BJ (cell line): ENCODE results near the gene STRADB. TPM values are rescaled to one million over a fixed set of nuclear protein-coding genes. Genes with fewer than 3 reads are reported as not detected.
A peak's percentile ranks its signal among the peaks of the same experiment; 100 is the strongest.

Experiments
- CTCF ChIA-PET: fragments of 350-600 bp; formaldehyde crosslinking; extraction: SDS; loops from one replicate; lab custom pipeline; 2021; ENCODE audit warnings: antibody characterized with exemption, inconsistent platforms; lab: Yijun Ruan, JAX
- POLR2A ChIA-PET: fragments of 300-600 bp; sonication (Branson Sonifier 250); formaldehyde crosslinking; extraction: SDS; loops from one replicate; lab custom pipeline; 2021; ENCODE audit warnings: antibody characterized with exemption; lab: Charles Lee
- DNase-seq: peaks from one replicate; pipeline ENCODE4 v3.0.0-alpha.2; 2011; ENCODE audit warnings: low read depth
- H3K27me3 ChIP-seq: 2 replicates; pipeline ENCODE4 v1.6.0; 2011; ENCODE audit warnings: low read length; ENCODE audit not compliant: control insufficient read depth, insufficient read depth
- H3K36me3 ChIP-seq: 2 replicates; pipeline ENCODE4 v1.5.1; 2011; ENCODE audit warnings: low read length; ENCODE audit not compliant: control insufficient read depth, insufficient read depth
- H3K4me3 ChIP-seq: 2 replicates; pipeline ENCODE4 v1.5.1; 2011; ENCODE audit warnings: low read depth, mild to moderate bottlenecking, control low read depth, low read length
- polyA plus RNA-seq: library from polyadenylated mRNA; depleted of rRNA; stranded (reverse); fragments of >200 nt; gene quantifications from 2 replicates; pipeline ENCODE4 v1.2.3, GENCODE V29; 2011
- TF ChIP-seq, protein P1 (sequence below): IDR thresholded peaks from 2 replicates; pipeline ENCODE4 v1.5.1; 2011; ENCODE audit warnings: low read depth, mild to moderate bottlenecking, control low read depth, inconsistent platforms, low read length, moderate library complexity; ENCODE audit not compliant: insufficient read depth

Gene STRADB
- polyA plus RNA-seq, 1 experiment = 18.2 TPM

DNA sequence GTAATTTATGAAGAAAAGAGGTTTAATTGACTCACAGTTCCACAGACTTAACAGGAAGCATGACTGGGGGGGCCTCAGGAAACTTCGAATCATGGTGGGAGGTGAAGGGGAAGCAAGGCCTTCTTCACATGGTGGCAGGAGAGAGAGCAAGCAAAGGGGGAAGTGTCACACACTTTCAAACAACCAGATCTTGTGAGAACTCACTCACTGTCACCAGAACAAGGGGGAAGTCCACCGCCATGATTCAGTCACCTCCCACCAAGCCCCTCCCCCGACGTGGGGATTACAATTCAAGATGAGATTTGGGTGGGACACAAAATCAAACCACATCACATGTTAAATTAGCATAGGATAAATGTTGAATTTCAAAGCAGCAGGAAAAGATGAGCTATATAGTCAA, 56.2 kb downstream of the STRADB start:
- TF ChIP-seq, protein P1, sequence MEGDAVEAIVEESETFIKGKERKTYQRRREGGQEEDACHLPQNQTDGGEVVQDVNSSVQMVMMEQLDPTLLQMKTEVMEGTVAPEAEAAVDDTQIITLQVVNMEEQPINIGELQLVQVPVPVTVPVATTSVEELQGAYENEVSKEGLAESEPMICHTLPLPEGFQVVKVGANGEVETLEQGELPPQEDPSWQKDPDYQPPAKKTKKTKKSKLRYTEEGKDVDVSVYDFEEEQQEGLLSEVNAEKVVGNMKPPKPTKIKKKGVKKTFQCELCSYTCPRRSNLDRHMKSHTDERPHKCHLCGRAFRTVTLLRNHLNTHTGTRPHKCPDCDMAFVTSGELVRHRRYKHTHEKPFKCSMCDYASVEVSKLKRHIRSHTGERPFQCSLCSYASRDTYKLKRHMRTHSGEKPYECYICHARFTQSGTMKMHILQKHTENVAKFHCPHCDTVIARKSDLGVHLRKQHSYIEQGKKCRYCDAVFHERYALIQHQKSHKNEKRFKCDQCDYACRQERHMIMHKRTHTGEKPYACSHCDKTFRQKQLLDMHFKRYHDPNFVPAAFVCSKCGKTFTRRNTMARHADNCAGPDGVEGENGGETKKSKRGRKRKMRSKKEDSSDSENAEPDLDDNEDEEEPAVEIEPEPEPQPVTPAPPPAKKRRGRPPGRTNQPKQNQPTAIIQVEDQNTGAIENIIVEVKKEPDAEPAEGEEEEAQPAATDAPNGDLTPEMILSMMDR = no peak
- CTCF ChIA-PET = no interaction called here
- Histone ChIP-seq H3K27me3 (no peaks in the 10 kb centered on the region), H3K36me3 (no peaks in the 10 kb centered on the region), H3K4me3 (no peak overlapping the region)
- POLR2A ChIA-PET = no interaction called here
- no peak for DNase-seq

DNA sequence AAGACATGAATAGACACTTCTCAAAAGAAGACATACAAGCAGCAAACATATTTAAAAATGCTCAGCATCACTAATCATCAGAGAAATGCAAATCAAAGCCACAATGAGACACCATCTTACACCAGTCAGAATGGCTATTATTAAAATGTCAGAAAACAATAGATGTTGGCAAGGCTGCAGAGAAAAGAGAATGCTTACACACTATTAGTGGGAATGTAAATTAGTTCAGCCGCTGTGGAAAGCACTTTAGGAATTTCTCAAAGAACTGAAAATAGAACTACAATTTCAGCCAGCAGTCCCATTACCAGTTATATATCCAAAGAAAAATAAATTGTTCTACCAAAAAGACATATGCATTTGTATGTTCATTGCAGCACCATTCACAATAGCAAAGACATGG, 61.7 kb downstream of the STRADB start:
- ChIA-PET CTCF (no interaction called here), POLR2A (no interaction called here)
- no peak overlapping the region for H3K4me3 ChIP-seq
- TF ChIP-seq, protein P1 = no peak
- no peaks in the 10 kb centered on the region for H3K27me3 ChIP-seq
- H3K36me3 ChIP-seq = no peaks in the 10 kb centered on the region
- DNase-seq = no peak

DNA sequence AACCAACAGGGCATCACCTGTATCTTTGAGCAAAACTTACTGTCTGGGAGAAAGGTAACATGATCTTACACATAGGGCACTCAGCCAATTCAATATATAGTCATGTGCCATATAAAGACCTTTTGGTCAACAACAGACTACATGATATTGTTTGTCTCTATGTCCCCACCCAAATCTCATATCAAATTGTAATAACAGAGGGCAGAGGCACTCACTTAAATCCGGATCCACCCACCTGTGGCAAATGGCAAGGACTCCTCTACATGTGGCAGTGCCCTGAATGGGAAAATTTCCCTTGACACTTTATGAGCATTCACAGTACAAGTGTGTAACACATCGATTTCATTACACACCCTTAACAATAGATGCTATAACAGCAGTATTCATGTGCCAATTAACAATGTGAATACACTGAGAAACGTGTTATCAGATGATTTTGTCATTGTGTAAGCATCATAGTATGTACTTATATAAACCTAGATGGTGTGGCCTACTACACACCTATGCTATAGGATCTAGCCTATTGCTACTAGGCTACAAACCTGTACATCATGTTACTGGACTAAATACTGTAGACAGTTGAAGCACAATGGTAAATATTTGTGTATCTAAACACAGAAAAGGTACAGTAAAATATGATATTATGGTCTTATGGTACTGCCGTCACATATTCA, 64.2 kb downstream of the STRADB start:
- Histone ChIP-seq H3K27me3 (no peaks in the 10 kb centered on the region), H3K4me3 (no peak overlapping the region), H3K36me3 (no peaks in the 10 kb centered on the region)
- TF ChIP-seq, protein P1 = no peak
- ChIA-PET CTCF (no interaction called here), POLR2A (no interaction called here)
- no peak for DNase-seq

DNA sequence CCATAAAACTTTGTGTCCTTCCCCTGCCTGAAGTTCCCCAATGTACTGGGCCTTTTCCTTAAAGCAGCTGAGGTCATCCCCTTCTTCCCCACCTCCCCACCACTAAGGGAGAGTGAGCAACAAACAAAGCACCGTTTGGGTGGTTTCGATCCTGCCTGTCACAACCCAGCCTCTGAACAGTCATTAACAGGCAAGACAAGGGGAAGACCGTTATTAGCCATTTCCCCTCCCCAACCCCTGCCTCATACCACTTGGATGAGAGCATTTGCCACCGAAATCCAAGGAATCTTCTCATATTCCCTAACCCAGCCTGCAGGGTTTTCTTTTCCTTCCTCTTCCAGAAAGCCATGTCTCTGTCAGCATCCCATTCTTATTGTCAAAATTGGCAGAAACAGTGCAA, 65.6 kb downstream of the STRADB start:
- Histone ChIP-seq H3K36me3 (no peaks in the 10 kb centered on the region), H3K4me3 (no peak overlapping the region), H3K27me3 (no peaks in the 10 kb centered on the region)
- POLR2A ChIA-PET = no interaction called here
- CTCF ChIA-PET = interaction anchor here (0.7 kb wide), 1 partner anchor 805 kb away, joined by 3 read pairs; no protein-coding TSS in a partner anchor
- TF ChIP-seq, protein P1 = no peak
- DNase-seq = peak; percentile 24

DNA sequence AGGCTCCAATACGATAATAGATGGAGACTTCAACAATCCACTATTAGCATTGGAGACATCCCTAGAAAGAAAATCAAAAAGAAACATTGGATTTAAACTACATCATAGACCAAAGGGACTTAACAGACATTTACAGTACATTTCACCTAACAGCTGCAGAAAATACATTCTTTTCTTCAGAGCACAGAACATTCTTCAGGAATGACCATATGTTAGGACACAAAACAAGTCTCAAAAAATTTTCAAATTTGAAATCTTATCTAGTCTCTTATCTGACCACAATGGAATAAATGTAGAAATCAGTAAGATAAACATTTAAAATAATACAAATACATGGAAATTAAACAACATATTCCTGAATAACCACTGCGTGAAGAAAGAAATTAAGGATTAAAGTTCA, 68.7 kb downstream of the STRADB start:
- TF ChIP-seq, protein P1 = no peak
- ChIA-PET POLR2A (no interaction called here), CTCF (no interaction called here)
- no peak for DNase-seq
- Histone ChIP-seq H3K4me3 (no peak overlapping the region), H3K27me3 (no peaks in the 10 kb centered on the region), H3K36me3 (no peaks in the 10 kb centered on the region)
